ENCODE data around the gene CXCL13.

Gene CXCL13

DNA sequence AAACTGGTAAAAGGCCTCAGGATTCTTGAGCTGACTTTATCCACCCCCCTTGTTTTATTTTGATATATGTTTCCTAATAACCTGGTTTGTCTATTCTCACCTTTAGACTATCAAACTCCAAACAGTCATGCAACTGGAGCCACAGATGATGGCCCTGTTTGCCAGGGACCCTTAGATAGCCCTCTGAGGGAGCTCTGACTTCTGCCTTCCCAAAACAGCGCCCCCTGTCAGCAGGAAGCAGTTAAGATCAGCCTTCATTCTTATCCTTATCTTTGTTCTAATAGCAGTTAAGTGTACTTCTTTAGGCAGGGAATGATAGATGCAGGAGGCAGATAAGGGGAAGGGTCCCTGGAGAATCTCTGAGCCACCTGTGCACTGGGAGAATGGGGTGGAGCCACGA is 27.5 kb upstream of the CXCL13 start:
- no peak for TF ChIP-seq CTCF (conservative IDR thresholded peaks at IDR 0.05)

DNA sequence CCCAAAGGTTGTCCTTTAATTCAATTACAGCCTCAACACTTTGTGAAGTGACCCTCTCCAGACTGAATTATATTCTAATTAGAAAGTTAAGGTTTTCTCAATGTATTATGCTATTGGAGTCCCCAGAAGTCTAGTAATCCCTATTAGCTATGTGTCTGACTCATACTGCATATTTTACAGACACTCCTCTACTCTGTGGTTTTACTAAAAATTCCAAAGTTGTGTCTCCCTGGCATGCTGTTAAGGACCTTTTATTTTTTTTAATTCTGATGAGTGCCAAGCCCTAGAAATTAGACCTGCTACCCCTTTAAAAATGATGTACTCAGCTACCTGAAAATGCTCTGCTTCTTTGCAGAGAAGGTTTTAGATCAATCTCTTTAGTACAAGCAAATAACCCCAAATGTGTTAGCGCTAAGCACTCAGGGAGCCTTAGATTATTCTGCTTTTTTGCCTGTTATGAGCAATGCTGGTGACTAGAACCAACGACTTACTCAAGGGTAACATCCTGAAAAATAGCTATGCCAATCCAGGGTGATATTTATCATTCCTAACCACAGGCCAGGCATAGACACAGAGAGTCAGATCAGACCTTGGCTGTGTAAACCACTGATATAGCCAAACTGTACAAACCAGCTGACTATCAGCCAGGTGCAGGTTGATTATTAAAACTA is 26.1 kb upstream of the CXCL13 start:
- TF ChIP-seq CTCF (conservative IDR thresholded peaks at IDR 0.05), result no peak
- no peak overlapping the region for H3K27ac ChIP-seq

More for the DNA sequence above, 27.5 kb upstream of the CXCL13 start:
- no peak overlapping the region for H3K27ac ChIP-seq

DNA sequence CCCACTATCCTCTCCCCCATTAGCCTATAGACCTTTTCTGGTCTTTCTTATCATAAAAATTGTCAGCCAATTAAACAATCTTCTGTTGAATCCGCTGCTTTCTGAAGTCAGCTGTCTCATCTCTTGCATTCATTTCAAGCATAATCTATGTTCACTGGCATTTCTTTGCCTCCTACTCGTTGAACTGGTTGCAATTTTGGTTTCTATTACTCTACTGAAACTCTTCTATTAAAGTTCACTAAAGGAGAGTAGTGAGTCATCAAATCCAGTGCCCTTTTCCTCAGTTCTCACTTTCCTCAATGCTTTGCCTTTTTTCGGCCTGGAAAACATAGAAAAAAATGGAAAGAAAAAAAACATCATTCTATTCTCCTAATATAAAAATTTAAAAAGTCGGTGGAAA is 23.9 kb upstream of the CXCL13 start:
- TF ChIP-seq CTCF (conservative IDR thresholded peaks at IDR 0.05), result no peak
- H3K27ac ChIP-seq, result no peak overlapping the region

DNA sequence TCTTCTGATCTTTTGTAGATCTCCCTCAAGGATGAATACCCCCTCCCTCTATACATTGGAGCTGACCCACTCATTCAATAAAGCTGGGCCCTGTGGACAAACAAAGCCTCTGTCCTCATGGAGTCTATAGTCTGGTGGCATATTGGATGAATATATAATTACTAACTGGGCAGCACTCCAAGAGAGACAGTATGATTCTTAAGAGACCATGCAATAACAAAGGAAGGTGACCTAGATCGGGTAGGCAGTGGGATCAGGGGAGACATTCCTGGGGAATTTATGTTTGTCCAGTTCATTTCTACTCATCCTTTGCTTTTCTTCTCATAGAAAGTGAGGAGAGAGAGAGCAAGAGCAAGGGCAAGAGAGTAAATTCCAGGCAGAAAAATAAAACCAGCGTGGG is 23.5 kb upstream of the CXCL13 start:
- TF ChIP-seq CTCF (conservative IDR thresholded peaks at IDR 0.05), result no peak

GRCh38 chr4:77582711-77583110 is 22.9 kb upstream of the CXCL13 start:
- no peak overlapping the region for H3K27ac ChIP-seq
- no peak for TF ChIP-seq CTCF (conservative IDR thresholded peaks at IDR 0.05)

More for the DNA sequence above, 23.5 kb upstream of the CXCL13 start:
- H3K27ac ChIP-seq, result no peak overlapping the region

- TF ChIP-seq CTCF (conservative IDR thresholded peaks at IDR 0.05), result no peak
- no peak overlapping the region for H3K27ac ChIP-seq
Measured at GRCh38 chr4:77586951-77587383, 18.7 kb upstream of the CXCL13 start.

DNA sequence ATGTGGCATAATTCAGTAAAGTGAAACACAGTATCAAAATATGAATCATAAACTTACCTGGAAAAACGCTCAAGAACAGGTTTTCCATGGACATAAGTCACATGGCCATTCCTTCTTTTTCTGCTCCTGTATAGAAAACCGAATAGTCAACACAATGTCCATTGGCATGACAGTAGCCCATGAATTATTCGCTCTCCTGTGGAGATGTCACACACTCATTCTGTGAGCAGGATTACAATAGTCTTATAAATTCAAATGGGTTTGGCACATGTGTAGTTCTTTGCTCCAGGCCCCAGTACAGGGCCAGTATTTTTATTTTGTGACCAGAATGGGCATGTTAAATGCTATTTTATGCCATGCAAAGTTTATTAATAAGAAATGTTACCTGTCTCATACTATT is 15.1 kb upstream of the CXCL13 start:
- no peak for TF ChIP-seq CTCF (conservative IDR thresholded peaks at IDR 0.05)
- H3K27ac ChIP-seq, result no peak overlapping the region

Data from VCaP (cell line).